ENCODE measurements around the gene NUDT16L1.

NUDT16L1 gene

DNA sequence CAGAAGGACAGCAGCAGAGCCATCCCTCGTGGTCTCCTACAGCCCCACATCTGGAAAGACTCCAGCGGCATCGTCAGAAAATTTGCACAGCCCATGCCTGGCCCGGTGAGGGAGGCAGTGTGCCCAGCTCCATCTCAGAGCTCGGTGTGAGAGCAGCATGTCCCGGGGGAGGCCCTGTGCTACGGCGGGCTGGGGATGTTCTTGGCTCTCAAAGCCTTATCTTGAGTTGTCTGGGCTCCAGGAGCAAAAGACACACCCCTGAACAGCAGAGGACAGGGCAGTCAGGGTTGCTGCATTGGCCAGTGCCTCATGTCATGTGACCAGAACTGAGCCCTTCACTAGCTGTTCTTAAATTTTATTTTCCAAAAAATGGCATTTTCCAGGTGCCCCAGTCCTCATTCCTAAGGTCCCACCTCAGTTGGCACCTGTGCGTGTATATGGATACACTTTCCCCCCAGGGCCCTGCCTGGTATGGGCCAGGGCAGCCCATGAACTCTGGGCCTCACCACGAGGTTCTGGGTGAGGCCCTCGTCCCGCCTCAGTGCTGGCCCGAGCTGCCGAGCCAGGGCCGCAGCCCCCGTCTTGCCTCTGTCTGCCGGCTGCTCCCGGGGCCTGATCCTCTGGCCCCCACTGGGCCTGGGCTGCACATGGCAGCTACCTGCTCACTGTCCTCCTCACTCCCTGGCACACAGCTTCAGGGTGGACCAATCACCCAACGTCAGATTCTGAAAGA lies 3.0 kb downstream of the NUDT16L1 start:
- no peak for DNase-seq

DNA sequence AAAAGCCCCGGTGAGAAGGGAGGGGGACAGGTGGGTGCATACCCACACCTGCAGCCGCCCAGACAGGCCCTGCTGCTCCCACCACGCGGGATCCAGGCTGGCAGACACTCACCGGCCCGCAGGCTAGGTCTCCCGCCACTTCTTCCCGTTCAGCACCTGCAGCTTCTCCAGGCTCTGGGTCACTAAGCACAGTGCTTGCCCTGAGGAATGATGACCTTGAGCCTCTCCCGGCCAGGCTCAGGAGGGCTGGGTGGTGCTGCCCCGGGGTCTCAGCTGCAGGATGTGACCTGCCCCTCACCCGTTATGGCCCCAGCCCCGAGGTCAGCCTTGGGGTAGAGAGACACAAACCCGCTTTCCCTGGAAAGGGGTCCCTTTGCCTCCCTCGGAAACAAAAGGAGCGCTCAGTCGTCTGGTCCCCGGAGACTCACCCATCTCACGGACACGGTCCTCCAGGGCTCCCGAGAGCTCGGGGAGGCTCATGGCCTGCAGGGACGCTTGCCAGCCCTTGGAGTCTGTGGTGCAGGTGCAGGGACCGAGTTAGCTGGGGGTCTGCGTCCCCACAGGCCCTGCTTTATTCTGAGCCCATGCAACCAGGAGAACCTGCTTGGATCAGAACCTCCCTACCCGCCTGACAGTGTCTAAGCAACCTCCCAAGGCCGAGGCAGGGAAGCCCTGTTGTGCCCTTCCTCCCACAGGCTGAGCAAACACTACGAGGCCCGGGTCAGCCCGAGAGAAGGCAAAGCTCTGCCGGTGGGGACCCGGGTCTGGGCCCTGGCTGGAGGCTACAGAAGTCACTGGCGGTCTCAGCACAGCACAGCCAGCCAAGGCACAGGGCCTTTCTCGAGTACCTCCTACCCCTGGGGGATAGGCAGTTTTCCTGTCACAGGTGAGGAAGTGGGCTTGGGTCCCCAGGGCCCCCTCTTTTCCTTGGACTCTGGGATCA lies 3.8 kb downstream of the NUDT16L1 start:
- no peak for DNase-seq

DNA sequence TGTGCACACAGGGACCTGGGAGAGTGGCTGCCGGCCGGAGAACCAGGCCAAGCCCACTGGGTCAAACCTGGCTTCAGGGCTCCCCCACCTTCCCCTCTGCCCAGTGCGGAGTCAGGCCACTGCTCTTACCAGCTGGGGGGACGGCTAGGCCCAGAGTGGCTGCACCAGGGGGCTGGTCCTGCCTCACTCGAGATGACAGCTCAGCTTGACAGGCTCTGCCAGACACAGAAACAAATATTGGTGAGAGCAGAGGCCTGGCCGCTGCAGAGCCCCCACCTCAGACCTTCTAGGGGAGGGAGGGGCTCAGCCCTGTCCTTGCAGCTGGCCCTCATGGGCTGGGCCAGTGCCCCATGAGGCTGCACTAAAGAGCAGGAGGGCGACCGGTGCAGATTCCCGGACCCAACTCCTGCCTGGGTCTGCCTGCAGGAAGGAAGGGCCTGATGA lies 4.5 kb downstream of the NUDT16L1 start:
- no peak for DNase-seq

DNA sequence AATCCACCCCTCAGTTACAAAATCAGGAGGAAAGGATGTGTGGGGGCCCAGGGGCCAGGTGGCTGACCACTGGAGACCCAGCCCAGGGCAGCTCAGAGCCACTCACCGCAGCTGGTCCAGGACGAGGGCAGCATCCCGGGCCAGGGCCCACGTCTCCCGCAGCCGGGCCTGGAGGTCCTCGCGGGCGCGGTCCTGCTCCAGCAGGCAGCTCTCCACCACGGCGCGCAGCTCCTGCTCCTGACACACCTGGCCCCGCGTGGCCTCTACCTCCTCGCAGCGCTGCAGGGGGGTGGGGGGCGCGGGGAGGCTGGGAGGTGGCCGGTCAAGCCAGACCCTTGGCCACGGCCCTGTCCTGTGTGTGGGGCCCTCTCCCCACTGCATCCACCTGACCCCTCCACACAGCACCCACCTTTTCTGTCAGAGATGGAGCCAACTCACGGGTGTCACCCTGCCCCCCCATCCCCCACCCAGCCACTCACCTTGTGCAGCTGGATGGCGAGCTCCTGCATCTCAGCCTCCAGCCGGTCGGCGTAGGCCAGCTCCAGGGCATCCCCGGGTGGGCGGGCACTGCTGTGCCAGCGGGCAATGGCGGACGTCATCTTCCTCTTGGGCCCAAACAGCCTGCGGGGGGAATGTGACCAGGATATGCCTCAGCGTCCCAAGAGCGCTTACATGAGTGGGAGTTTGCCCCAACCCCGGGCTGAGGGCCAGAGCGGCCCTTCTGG lies 5.1 kb downstream of the NUDT16L1 start:
- DNase-seq, result no peak

GRCh38 chr16:4699046-4699556 lies 5.7 kb downstream of the NUDT16L1 start:
- no peak for DNase-seq

DNA sequence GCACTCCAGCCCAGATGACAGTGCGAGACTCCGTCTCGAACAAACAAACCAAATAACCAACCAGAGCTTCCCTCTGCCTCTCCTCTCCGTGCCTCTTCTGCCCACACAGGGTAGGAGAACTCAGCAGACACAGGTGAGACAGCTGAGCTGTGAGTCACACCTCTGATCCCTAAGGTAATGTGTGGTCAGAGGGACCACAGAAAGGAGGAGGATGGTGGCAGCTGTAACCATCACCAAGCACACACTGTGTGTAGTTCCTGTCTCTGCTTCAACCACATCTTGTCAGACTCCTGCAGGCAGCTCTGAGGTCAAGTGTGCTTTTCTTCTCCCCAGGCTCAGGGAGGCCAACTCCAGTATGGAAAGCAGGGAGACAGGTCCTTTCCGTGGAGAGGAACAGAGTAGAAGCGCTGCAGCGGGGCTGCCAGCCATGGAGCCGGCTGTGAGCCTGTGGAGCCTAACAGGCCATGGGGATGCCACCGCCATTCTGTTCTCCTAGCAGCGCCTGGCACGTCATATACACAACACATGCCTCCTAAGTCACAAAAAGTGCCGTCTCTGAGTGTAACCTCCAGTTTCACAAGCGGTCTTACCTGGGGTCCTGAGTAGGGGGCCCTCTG lies 7.1 kb downstream of the NUDT16L1 start:
- DNase-seq, result no peak

- no peak for DNase-seq
Measured at GRCh38 chr16:4700997-4701743, 7.8 kb downstream of the NUDT16L1 start.

- no peak for DNase-seq
Measured at GRCh38 chr16:4701791-4702465, 8.6 kb downstream of the NUDT16L1 start.

GRCh38 chr16:4702466-4702808 lies 9.1 kb downstream of the NUDT16L1 start:
- no peak for DNase-seq

GRCh38 chr16:4703906-4704305 lies 10.5 kb downstream of the NUDT16L1 start:
- DNase-seq, result no peak

GRCh38 chr16:4704491-4704890 lies 11.1 kb downstream of the NUDT16L1 start:
- no peak for DNase-seq

GRCh38 chr16:4704913-4705312 lies 11.6 kb downstream of the NUDT16L1 start:
- DNase-seq, result no peak

DNA sequence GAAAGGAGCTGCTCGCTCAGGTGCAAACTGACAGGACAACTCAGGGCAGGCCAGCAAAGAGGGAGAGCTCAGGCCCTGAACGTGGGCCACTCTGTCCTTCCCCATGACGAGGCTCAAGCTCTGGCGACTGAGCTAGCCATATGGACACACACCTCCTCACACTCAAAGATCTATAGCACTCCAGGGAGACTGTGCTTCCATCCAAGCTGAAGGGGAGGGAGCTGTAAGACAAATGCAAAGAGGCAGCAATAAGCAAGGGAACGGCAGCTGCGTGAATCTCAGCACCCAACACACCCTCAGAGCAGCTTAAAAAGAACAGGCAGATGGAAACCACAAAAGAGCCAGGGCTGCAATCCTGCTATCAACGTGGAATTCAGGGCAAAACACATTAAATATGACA lies 13.5 kb downstream of the NUDT16L1 start:
- no peak for DNase-seq

DNA sequence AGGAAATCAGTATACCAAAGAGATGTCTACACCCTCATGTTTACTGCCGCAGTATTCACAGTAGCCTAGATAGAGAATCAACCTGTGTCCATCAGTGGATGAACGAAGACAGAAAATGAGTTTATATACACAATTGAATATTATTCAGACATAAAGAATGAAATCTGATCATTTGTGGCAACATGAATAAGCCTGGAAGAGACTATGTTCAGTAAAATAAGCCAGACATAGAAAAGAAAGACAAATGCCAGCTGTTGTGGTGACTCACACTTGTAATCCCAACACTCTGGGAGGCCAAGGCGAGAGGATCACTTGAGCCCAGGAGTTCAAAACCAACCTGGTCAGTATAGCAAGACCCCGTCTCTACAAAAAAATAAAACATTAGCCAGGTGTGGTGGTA lies 16.1 kb downstream of the NUDT16L1 start:
- DNase-seq, result no peak

- DNase-seq, result no peak
Measured at GRCh38 chr16:4713663-4714501, 20.5 kb downstream of the NUDT16L1 start.

DNA sequence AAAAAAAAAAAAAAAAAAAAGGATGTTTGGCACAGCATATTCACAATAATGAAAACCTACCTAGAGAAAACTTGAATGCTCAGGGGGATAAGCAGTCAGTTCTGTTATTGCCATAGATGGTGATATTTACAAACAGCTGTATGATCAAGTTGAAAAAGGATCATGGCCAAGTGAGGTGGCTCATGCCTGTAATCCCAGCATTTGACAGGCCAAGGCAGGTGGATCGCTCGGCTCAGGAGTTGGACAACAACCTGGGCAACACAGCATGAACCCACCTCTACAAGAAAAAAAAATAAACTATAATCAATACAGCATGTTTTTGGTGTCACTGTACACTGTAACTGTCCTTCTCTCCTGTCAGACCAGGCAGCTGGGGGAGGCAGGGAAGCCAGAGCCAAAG lies 21.6 kb downstream of the NUDT16L1 start:
- DNase-seq, result no peak

GRCh38 chr16:4718466-4718865 lies 25.1 kb downstream of the NUDT16L1 start:
- DNase-seq, result no peak

DNA sequence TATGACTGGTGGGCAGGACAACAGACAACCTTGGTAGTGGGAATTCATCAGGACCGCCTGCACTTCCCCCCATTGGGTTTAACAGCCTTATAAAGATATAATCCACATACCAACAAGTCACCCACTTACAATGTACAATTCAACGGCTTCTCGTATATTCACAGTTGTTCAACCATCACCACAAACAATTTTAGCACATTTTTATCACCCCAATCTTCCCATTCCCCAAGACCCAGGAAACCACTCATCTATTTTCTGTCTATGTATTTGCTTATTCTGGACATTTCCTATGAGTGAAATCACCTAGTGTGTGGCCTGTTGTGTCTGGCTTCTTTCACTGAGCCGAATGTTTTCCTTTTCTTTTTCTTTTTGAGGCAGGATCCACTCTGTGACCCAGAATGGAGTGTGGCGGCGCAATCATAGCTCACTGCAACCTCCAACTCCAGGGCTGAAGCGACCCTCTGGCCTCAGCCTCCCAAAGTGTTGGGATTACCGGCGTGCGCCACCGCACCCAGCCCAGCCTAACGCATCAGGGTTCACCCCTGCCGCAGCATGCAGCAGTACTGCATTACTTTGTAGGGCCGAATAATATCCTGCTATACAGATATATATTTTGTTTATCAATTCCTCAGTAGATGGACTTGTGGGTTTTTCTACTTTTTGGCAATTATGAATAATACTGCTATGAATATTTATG lies 29.9 kb downstream of the NUDT16L1 start:
- DNase-seq, result no peak

GRCh38 chr16:4724661-4725270 lies 31.4 kb downstream of the NUDT16L1 start:
- no peak for DNase-seq

Measured in COR-L47 (cell line).